Endothelial cell of umbilical vein (primary cell): ENCODE results near the gene SPTLC3. TPM values are rescaled to one million over a fixed set of nuclear protein-coding genes. Genes with fewer than 3 reads are reported as not detected.

Source experiments
- BruUV-seq: library from RNA; stranded (reverse); fragments of 400-500 nt; replicated peaks from 2 replicates; lab custom pipeline; 2021; lab: Mats Ljungman, UMichigan
- CTCF ChIA-PET: fragments of 300-600, 350-600 bp; sonication (Branson Sonifier 250); formaldehyde crosslinking; loops from one replicate; lab custom pipeline; 2021; ENCODE audit warnings: antibody characterized with exemption, inconsistent platforms; lab: Charles Lee
- POLR2A ChIA-PET: fragments of 300-600, 350-600 bp; sonication (Branson Sonifier 250); formaldehyde crosslinking; loops from one replicate; lab custom pipeline; 2021; ENCODE audit warnings: antibody characterized with exemption, inconsistent platforms; lab: Charles Lee
- DNase-seq: peaks from one replicate; pipeline ENCODE4 v3.0.0-alpha.2; 2011; ENCODE audit warnings: low read depth, low spot score
- FAIRE-seq: peaks from 2 replicates; lab custom pipeline; 2011; peaks lifted over from hg19 to GRCh38; lab: Jason Lieb, UNC
- H2AFZ ChIP-seq: 2 replicates; pipeline ENCODE4 v1.6.0; 2012; ENCODE audit warnings: low read depth, low read length, control low read depth, inconsistent platforms
- H3K27ac ChIP-seq: 2 replicates; pipeline ENCODE4 v1.5.1; 2011; ENCODE audit warnings: low read depth, mild to moderate bottlenecking, control low read depth, low read length, moderate library complexity; ENCODE audit not compliant: insufficient read depth
- H3K27me3 ChIP-seq, 2 experiments: 2 replicates each; pipeline versions ENCODE4 v1.6.0 to v1.6.1; 2011; ENCODE audit warnings: low read length in 2 of 2, mixed read lengths in 1 of 2; ENCODE audit not compliant: control insufficient read depth in 2 of 2, insufficient read depth in 2 of 2
- H3K36me3 ChIP-seq, 2 experiments: 2 replicates in 1 of 2; 3 replicates in 1 of 2; pipeline ENCODE4 v1.5.1; 2011; ENCODE audit warnings: low read length in 2 of 2, mild to moderate bottlenecking in 1 of 2, moderate library complexity in 1 of 2; ENCODE audit not compliant: control insufficient read depth in 2 of 2, insufficient read depth in 2 of 2; ENCODE audit errors: extremely low read depth in 1 of 2
- H3K4me1 ChIP-seq: 3 replicates; pipeline ENCODE4 v1.5.1; 2011; ENCODE audit warnings: mild to moderate bottlenecking, low read length; ENCODE audit not compliant: control insufficient read depth, insufficient read depth; ENCODE audit errors: extremely low read depth
- H3K4me2 ChIP-seq: 2 replicates; pipeline ENCODE4 v1.6.1; 2011; ENCODE audit warnings: low read length, control low read depth, mixed read lengths; ENCODE audit not compliant: insufficient read depth
- H3K4me3 ChIP-seq, 3 experiments: fragments of 200-600 bp in 1 of 3; sonication (generic), shearing (Covaris generic) in 1 of 3; replicated peaks in 1 of 3; 2 replicates each; pipeline ENCODE4 v1.5.1; 2011 to 2016; ENCODE audit warnings: control low read depth in 3 of 3, low read length in 3 of 3, mild to moderate bottlenecking in 2 of 3, inconsistent platforms in 1 of 3, low read depth in 1 of 3, moderate library complexity in 1 of 3; ENCODE audit not compliant: insufficient read depth in 1 of 3
- H3K79me2 ChIP-seq: 2 replicates; pipeline ENCODE4 v1.6.0; 2012; ENCODE audit warnings: low read length, inconsistent platforms; ENCODE audit not compliant: control insufficient read depth, insufficient read depth
- H3K9ac ChIP-seq: replicated peaks from 2 replicates; pipeline ENCODE3; 2011; ENCODE audit warnings: low read length, control low read depth; ENCODE audit not compliant: insufficient read depth; ENCODE audit errors: extremely low read depth
- H3K9me1 ChIP-seq: replicated peaks from 3 replicates; pipeline ENCODE4 v1.6.0; 2011; ENCODE audit warnings: mild to moderate bottlenecking, low read length; ENCODE audit not compliant: control insufficient read depth, insufficient read depth; ENCODE audit errors: extremely low read depth
- H3K9me3 ChIP-seq: replicated peaks from 2 replicates; pipeline ENCODE4 v1.5.1; 2012; ENCODE audit warnings: low read length, inconsistent platforms; ENCODE audit not compliant: control insufficient read depth, insufficient read depth
- H4K20me1 ChIP-seq: replicated peaks from 2 replicates; pipeline ENCODE3; 2011; ENCODE audit warnings: mild to moderate bottlenecking, low read length; ENCODE audit not compliant: control insufficient read depth, insufficient read depth; ENCODE audit errors: extremely low read depth
- CTCF ChIP-seq, 2 donors: IDR thresholded peaks; 1 replicate in 1 of 2; 2 replicates in 1 of 2; pipeline ENCODE4 v1.5.1; 2011; ENCODE audit warnings: low read length in 2 of 2, mild to moderate bottlenecking in 2 of 2, moderate library complexity in 2 of 2, control low read depth in 1 of 2, inconsistent platforms in 1 of 2, low read depth in 1 of 2; ENCODE audit not compliant: insufficient read depth in 1 of 2; ENCODE audit errors: extremely low read depth in 1 of 2
- EZH2 ChIP-seq: IDR thresholded peaks from 2 replicates; pipeline ENCODE4 v1.6.1; 2012; ENCODE audit warnings: borderline replicate concordance, low read depth, mild to moderate bottlenecking, moderate library complexity, low read length, inconsistent platforms; ENCODE audit not compliant: severe bottlenecking
- FOS ChIP-seq: IDR thresholded peaks from 2 replicates; pipeline ENCODE4 v1.6.1; 2011; ENCODE audit warnings: mild to moderate bottlenecking, low read length, moderate library complexity, borderline replicate concordance; ENCODE audit not compliant: insufficient read depth
- GATA2 ChIP-seq: IDR thresholded peaks from 2 replicates; pipeline ENCODE4 v1.7.0; 2011; ENCODE audit warnings: low read depth, mild to moderate bottlenecking, moderate library complexity, mixed read lengths, low read length; ENCODE audit not compliant: insufficient read length, insufficient read depth
- JUN ChIP-seq: IDR thresholded peaks from 2 replicates; pipeline ENCODE4 v1.6.1; 2011; ENCODE audit warnings: borderline replicate concordance, low read depth; ENCODE audit not compliant: insufficient read length, insufficient read depth
- MAX ChIP-seq: IDR thresholded peaks from 2 replicates; pipeline ENCODE4 v1.6.1; 2011; ENCODE audit not compliant: insufficient read depth, insufficient read length
- MYC ChIP-seq: IDR thresholded peaks from one replicate; pipeline ENCODE4 v1.6.1; 2011; ENCODE audit warnings: mild to moderate bottlenecking, low read depth, low read length
- POLR2A ChIP-seq: IDR thresholded peaks from 2 replicates; pipeline ENCODE4 v1.6.1; 2012; ENCODE audit warnings: low read depth, mild to moderate bottlenecking, control low read depth, low read length
- POLR2AphosphoS5 ChIP-seq: IDR thresholded peaks from 2 replicates; pipeline ENCODE4 v1.6.1; 2012; ENCODE audit warnings: low read depth, mild to moderate bottlenecking, control low read depth, low read length, moderate library complexity; ENCODE audit not compliant: insufficient read depth
- dilution Hi-C: fragments of 300-500 bp; cut with MboI; formaldehyde crosslinking; loops from one replicate; pipeline ENCODE4 v1.15.0; 2019; ENCODE audit warnings: low sequenced_read_pairs; ENCODE audit not compliant: extremely low pct_ligation_motif_present
- intact Hi-C: fragments of 100-400 bp; cut with micrococcal nuclease; formaldehyde crosslinking; loops from one replicate; pipeline ENCODE4 v1.10.0; 2022
- polyA plus RNA-seq, 4 experiments: library from polyadenylated mRNA; depleted of rRNA in 3 of 4; stranded (reverse) in 3 of 4; unstranded in 1 of 4; fragments of >200 nt; gene quantifications; 2 replicates each; pipeline versions ENCODE4 v1.2.1 to v1.2.3, GENCODE V29; 2011 to 2012; ENCODE audit warnings: missing spikeins in 1 of 4
- total RNA-seq: library from RNA; stranded (reverse); gene quantifications from 2 replicates; pipeline ENCODE4 v1.2.3, GENCODE V29; 2021

Gene SPTLC3
- total and polyA plus RNA-seq, 2 donors (not counting 3 experiments of a cell fraction or from before 2014, with no cell fraction given): 0.29 to 0.35 TPM

GRCh38 chr20:13159889-13160288, 151.1 kb downstream of the SPTLC3 start:
- Histone ChIP-seq H3K9ac (no peak overlapping the region), H3K9me3 (no peaks in the 10 kb centered on the region), H3K4me3 (no peak overlapping the region), H3K9me1 (no peaks in the 10 kb centered on the region), H2AFZ (no peak overlapping the region), H3K79me2 (no peaks in the 10 kb centered on the region), H3K27me3 (no peaks in the 10 kb centered on the region), H3K27ac (no peak overlapping the region), H3K4me2 (no peak overlapping the region), H3K36me3 (no peaks in the 10 kb centered on the region), H3K4me1 (no peaks in the 10 kb centered on the region), H4K20me1 (no peaks in the 10 kb centered on the region)
- FAIRE-seq (no peak), DNase-seq (no peak)
- no TSS peak for BruUV-seq
- ChIA-PET CTCF (no interaction called here), POLR2A (no interaction called here)
- TF ChIP-seq CTCF (IDR thresholded peaks at IDR 0.05; ENCODE audit: extremely low read depth in 1 of 2, insufficient read depth in 1 of 2, low read depth in 1 of 2, low read length in 2 of 2): no peak
- TF ChIP-seq MYC: no peak
- TF ChIP-seq FOS: no peak
- intact Hi-C loops (no loop called here), dilution Hi-C loops (no loop called here)

GRCh38 chr20:13165203-13165602, 156.4 kb downstream of the SPTLC3 start:
- H3K36me3 ChIP-seq: no peaks in the 10 kb centered on the region
- H3K4me1 ChIP-seq: no peaks in the 10 kb centered on the region
- BruUV-seq: no TSS peak
- no peak for DNase-seq
- no peak overlapping the region for H3K27ac ChIP-seq
- no peaks in the 10 kb centered on the region for H3K9me3 ChIP-seq
- H3K79me2 ChIP-seq: no peaks in the 10 kb centered on the region
- H3K4me3 ChIP-seq: no peak overlapping the region
- FAIRE-seq: no peak
- dilution Hi-C loops (no loop called here), intact Hi-C loops (no loop called here)
- no peaks in the 10 kb centered on the region for H3K27me3 ChIP-seq
- H2AFZ ChIP-seq: no peak overlapping the region
- TF ChIP-seq GATA2: no peak
- TF ChIP-seq POLR2A: no peak
- no peak for TF ChIP-seq POLR2AphosphoS5
- TF ChIP-seq CTCF (IDR thresholded peaks at IDR 0.05; ENCODE audit: extremely low read depth in 1 of 2, insufficient read depth in 1 of 2, low read depth in 1 of 2, low read length in 2 of 2): no peak
- TF ChIP-seq FOS: no peak
- TF ChIP-seq MYC: no peak
- TF ChIP-seq MAX: no peak
- no peak for TF ChIP-seq JUN
- no peak for TF ChIP-seq EZH2
- no peaks in the 10 kb centered on the region for H4K20me1 ChIP-seq
- H3K9me1 ChIP-seq: no peaks in the 10 kb centered on the region
- H3K4me2 ChIP-seq: no peak overlapping the region
- CTCF ChIA-PET: no interaction called here
- H3K9ac ChIP-seq: no peak overlapping the region
- POLR2A ChIA-PET: no interaction called here
